Lung (tissue), 12 donors: ENCODE data around the gene CRLF1. TPM values are rescaled to one million over a fixed set of nuclear protein-coding genes. Genes with fewer than 3 reads are reported as not detected.

Source experiments
- ATAC-seq: fragments of 200-7000 bp; cut with Tn5 transposase; one replicate; pipeline ENCODE4 v1.9.1; 2020; ENCODE audit warnings: moderate number of reproducible peaks; ENCODE audit not compliant: insufficient read depth, low FRiP score
- DNase-seq, 3 donors: peaks; one replicate each; pipeline ENCODE4 v3.0.0-alpha.2; 2013 to 2017
- H3K27ac ChIP-seq, 2 donors: one replicate each; pipeline ENCODE4 v1.5.1; 2013; ENCODE audit warnings: mild to moderate bottlenecking in 2 of 2, moderate library complexity in 2 of 2, control low read depth in 1 of 2, inconsistent platforms in 1 of 2, low read depth in 1 of 2, low read length in 1 of 2
- H3K27me3 ChIP-seq, 3 donors: one replicate each; pipeline ENCODE4 v1.5.1; 2013; ENCODE audit warnings: low read length in 2 of 3; ENCODE audit not compliant: control insufficient read depth in 3 of 3, insufficient read depth in 3 of 3
- H3K36me3 ChIP-seq, 4 donors: one replicate each; pipeline ENCODE4 v1.5.1; 2013; ENCODE audit warnings: low read length in 4 of 4, mild to moderate bottlenecking in 1 of 4, moderate library complexity in 1 of 4; ENCODE audit not compliant: control insufficient read depth in 4 of 4, insufficient read depth in 4 of 4
- H3K4me1 ChIP-seq, 5 donors: one replicate each; pipeline ENCODE4 v1.5.1; 2013; ENCODE audit warnings: low read length in 5 of 5, mild to moderate bottlenecking in 2 of 5, moderate library complexity in 1 of 5; ENCODE audit not compliant: control insufficient read depth in 5 of 5, insufficient read depth in 5 of 5
- H3K4me3 ChIP-seq: one replicate; pipeline ENCODE4 v1.5.1; 2013; ENCODE audit warnings: mild to moderate bottlenecking, control low read depth, moderate library complexity
- H3K9ac ChIP-seq, 2 donors: one replicate each; pipeline ENCODE4 v1.5.1; 2013; ENCODE audit warnings: low read length in 2 of 2, control low read depth in 1 of 2; ENCODE audit not compliant: insufficient read depth in 1 of 2
- H3K9me3 ChIP-seq, 4 donors: one replicate each; pipeline ENCODE4 v1.5.1; 2013; ENCODE audit warnings: low read length in 3 of 4, mild to moderate bottlenecking in 1 of 4, moderate library complexity in 1 of 4; ENCODE audit not compliant: control insufficient read depth in 4 of 4, insufficient read depth in 3 of 4
- WGBS, 2 donors: extraction: QIAGEN DNeasy Blood & Tissue Kit; methylation state at CpG; one replicate each; pipeline ENCODE4 v1.1.7; 2013; 5-methylcytosine and 5-hydroxymethylcytosine counted together
- polyA plus RNA-seq, 2 donors: library from polyadenylated mRNA; stranded (reverse); fragments of 200-250 nt; gene quantifications; one replicate each; pipeline ENCODE4 v1.2.1, GENCODE V29; 2013
- total RNA-seq, 2 donors: library from RNA; depleted of rRNA in 1 of 2; stranded (reverse); fragments of >200 nt in 1 of 2; gene quantifications; one replicate each; pipeline ENCODE4 v1.2.1, GENCODE V29; 2014 to 2021
- TF ChIP-seq, protein P1 (sequence below): IDR thresholded peaks from 2 replicates; pipeline ENCODE4 v1.5.1; 2012; ENCODE audit warnings: mild to moderate bottlenecking; ENCODE audit errors: control extremely low read depth, extremely low read depth
- donor health status: control.
- donor health status: control.
- donor health status: Bipolar disorder and iron deficiency.
- donor health status: healthy.
- donor health status: DM: yes; HTN: yes; CAD: no.

Gene CRLF1
- total and polyA plus RNA-seq, 4 donors: 12.8 to 48.2 (median 25.1) TPM

DNA sequence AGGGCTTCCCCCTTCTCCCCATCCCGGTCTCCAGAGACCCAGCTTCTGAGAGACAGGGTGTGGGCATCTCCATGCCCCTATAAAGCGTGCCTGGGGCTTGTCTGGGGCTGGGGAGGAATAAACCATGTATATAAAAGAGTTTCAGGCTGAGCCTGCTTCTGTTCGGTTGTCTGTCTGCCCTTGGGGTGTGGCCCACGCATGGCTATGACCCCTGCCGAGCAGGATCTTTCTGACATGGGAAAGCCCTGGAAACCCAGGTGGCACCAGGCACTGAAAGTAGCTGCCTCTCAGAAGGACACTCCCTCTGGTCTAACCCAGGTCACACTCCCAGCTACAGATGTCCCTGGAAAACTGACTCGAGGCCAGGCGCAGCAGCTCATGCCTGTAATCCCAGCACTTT lies 14.3 kb upstream of the CRLF1 start:
- Histone ChIP-seq H3K27ac (no peak overlapping the region), H3K36me3 (no peaks in the 10 kb centered on the region), H3K4me3 (no peak overlapping the region), H3K9ac (no peak overlapping the region), H3K4me1 (no peaks in the 10 kb centered on the region), H3K9me3 (peaks cover 0 to 2% (median 0%) of the 10 kb centered on the region in 4 donors), H3K27me3 (peaks cover 0 to 2% (median 0%) of the 10 kb centered on the region in 3 donors)
- ATAC-seq (no peak), DNase-seq (no peak)
- 90 to 93% methylated on average over 7 of the region's 7 CpGs for WGBS, 2 donors
- TF ChIP-seq, protein P1, sequence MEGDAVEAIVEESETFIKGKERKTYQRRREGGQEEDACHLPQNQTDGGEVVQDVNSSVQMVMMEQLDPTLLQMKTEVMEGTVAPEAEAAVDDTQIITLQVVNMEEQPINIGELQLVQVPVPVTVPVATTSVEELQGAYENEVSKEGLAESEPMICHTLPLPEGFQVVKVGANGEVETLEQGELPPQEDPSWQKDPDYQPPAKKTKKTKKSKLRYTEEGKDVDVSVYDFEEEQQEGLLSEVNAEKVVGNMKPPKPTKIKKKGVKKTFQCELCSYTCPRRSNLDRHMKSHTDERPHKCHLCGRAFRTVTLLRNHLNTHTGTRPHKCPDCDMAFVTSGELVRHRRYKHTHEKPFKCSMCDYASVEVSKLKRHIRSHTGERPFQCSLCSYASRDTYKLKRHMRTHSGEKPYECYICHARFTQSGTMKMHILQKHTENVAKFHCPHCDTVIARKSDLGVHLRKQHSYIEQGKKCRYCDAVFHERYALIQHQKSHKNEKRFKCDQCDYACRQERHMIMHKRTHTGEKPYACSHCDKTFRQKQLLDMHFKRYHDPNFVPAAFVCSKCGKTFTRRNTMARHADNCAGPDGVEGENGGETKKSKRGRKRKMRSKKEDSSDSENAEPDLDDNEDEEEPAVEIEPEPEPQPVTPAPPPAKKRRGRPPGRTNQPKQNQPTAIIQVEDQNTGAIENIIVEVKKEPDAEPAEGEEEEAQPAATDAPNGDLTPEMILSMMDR: no peak

DNA sequence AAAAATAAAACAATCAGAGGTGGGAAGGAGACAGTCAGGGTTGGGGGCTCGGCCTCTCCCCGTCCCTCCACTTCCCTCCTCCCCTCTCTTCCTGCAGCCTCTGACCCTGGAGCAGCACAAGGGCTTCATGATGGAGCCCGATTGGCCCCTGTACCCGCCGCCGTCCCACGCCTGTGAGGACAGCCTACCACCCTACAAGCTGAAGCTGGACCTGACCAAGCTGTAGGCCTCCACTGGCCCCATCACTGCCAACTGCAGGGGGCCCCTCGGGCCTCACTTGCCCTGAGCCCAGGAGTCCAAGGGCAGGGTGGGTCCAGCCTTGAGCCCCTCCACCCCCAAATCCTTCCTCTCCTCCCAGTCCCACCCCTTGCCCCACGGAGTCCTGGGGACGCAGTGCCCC lies 13.7 kb upstream of the CRLF1 start:
- no peaks in the 10 kb centered on the region for H3K36me3 ChIP-seq
- 83 to 84% methylated on average over 10 of the region's 10 CpGs for WGBS, 2 donors
- no peak for DNase-seq
- peaks cover 0 to 2% (median 0%) of the 10 kb centered on the region in 4 donors for H3K9me3 ChIP-seq
- ATAC-seq: no peak
- H3K9ac ChIP-seq: no peak overlapping the region
- H3K27ac ChIP-seq: no peak overlapping the region
- H3K27me3 ChIP-seq: peaks cover 0 to 4% (median under 1%) of the 10 kb centered on the region in 3 donors
- TF ChIP-seq, protein P1: no peak
- H3K4me3 ChIP-seq: no peak overlapping the region
- H3K4me1 ChIP-seq: no peaks in the 10 kb centered on the region

DNA sequence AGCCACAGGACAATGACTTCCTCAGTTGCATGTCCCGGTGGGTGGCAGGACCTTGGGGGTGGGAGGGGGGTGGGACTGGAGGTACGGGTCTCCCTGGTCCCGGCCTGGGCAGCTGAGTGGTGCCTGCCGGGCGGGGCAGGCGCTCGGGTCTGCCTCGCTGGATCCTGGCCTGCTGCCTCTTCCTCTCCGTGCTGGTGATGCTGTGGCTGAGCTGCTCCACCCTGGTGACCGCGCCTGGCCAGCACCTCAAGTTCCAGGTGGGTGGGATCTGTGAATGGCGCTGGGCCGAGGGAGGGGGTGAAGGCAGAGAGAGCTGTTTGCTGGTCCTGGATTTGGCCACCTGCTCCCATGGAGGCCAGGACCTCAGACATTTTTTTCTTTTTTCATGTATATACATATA lies 11.6 kb upstream of the CRLF1 start:
- H3K4me1 ChIP-seq: peaks cover 0 to 2% (median 0%) of the 10 kb centered on the region in 5 donors
- H3K4me3 ChIP-seq: no peak overlapping the region
- H3K27me3 ChIP-seq: peaks cover 0 to 17% (median 15%) of the 10 kb centered on the region in 3 donors
- H3K36me3 ChIP-seq: no peaks in the 10 kb centered on the region
- no peak for ATAC-seq
- DNase-seq: no peak
- 94 to 96% methylated on average over 13 of the region's 13 CpGs for WGBS, 2 donors
- peaks cover 0 to 2% (median 0%) of the 10 kb centered on the region in 4 donors for H3K9me3 ChIP-seq
- TF ChIP-seq, protein P1: no peak
- no peak overlapping the region for H3K9ac ChIP-seq
- no peak overlapping the region for H3K27ac ChIP-seq

DNA sequence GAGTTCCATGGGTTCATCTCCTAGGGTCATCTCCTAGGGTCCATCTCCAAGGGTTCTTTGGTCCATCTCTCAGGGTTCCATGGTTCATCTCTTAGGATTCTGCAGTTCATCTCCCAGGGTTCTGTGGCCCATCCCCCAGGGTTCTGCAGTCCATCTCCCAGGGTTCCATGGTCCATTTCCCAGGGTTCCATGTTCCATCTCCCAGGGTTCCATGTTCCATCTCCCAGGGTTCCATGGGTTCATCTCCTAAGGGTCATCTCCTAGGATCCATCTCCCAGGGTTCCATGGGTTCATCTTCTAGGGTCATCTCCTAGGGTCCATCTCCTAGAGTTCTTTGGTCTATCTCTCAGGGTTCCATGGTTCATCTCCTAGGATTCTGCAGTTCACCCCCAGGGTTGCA lies 11.0 kb upstream of the CRLF1 start:
- Histone ChIP-seq H3K27me3 (peaks cover 0 to 21% (median 16%) of the 10 kb centered on the region in 3 donors), H3K4me3 (no peak overlapping the region), H3K36me3 (no peaks in the 10 kb centered on the region), H3K27ac (no peak overlapping the region), H3K9me3 (peaks cover 0 to 2% (median 0%) of the 10 kb centered on the region in 4 donors), H3K9ac (no peak overlapping the region), H3K4me1 (peaks cover 0 to 9% (median 4%) of the 10 kb centered on the region in 5 donors)
- no peak for ATAC-seq
- no peak for DNase-seq
- TF ChIP-seq, protein P1: no peak
